MV-4-11 (cell line): ENCODE data around the gene TMEM181.
"Not testable (repeated sequence)": the region's sequence is repeated elsewhere in the genome, so short reads cannot be mapped to it uniquely, and the experiment has no call there.

Experiments used
- DNase-seq: peaks from one replicate; lab custom pipeline; 2025; lab: John Stamatoyannopoulos, UW

The TMEM181 gene

DNA sequence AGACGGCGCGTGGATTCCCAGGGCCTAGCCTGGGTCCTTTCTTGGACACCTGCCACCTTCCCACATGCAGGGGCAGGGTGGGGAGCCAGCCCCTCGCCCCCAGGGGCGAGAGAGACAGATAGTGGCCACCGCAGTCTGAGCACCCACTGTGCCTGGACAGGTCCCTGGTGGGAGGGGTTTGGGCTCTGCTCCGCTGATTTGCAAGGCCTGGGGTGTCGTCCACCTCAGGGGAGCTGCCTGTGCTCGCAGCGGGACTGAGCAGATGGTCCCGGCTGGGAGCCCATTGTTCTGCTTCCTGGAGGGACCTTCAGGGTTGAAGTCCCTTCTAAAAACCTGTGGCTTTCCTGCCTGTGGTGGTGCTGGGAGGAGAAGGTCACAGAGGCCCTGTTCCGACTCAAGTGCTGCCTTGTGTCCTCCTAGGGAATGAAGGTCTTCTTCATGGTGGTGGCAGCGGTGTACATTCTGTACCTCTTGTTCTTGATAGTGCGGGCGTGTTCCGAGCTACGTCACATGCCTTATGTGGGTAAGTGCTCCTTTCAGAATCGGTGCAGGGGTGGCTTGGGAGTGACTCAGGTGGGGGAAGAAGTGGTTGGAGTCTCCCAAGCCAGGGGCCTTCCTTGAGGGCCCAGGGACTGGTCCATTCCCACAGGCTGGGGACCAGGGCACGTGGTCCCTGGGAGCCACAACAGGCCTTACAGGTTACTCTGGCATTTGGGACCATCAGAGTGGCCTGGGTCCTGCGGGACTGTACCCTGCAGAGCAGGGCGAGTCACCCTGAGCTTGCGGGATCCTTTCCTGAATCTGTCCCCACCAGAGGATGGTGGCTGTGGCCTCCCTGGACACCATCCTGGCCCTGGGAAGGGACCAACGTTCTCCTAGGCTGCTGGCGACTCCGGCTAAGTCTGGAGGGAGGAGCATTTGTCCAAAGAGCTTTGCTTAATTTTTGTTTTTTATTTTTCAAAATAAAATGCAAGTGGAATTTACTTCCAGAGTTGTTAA lies 65.1 kb downstream of the TMEM181 start:
- no peak for DNase-seq

DNA sequence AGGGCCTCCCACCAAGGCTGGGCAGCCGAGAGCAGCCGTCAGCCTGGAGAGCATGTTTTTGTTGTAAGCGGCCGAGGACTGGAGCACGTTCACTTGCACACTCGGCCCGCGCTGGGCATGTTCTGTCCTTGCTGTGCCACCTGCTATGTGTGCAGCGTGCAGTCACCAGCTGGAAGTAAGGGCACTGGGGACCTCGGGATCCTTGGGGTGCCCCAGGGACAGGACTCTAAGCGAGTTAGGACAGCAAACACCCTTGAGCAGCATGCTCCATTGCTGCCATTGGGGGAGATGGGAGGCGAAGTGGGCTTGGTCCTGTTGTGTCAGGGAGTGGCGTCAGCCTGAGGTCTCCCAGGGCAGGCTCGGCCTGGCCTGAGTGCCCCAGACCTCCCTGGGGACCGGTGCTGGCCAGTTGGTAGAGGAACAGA lies 66.0 kb downstream of the TMEM181 start:
- no peak for DNase-seq

- no peak for DNase-seq
Measured at GRCh38 chr6:158626360-158627167, 66.7 kb downstream of the TMEM181 start.

DNA sequence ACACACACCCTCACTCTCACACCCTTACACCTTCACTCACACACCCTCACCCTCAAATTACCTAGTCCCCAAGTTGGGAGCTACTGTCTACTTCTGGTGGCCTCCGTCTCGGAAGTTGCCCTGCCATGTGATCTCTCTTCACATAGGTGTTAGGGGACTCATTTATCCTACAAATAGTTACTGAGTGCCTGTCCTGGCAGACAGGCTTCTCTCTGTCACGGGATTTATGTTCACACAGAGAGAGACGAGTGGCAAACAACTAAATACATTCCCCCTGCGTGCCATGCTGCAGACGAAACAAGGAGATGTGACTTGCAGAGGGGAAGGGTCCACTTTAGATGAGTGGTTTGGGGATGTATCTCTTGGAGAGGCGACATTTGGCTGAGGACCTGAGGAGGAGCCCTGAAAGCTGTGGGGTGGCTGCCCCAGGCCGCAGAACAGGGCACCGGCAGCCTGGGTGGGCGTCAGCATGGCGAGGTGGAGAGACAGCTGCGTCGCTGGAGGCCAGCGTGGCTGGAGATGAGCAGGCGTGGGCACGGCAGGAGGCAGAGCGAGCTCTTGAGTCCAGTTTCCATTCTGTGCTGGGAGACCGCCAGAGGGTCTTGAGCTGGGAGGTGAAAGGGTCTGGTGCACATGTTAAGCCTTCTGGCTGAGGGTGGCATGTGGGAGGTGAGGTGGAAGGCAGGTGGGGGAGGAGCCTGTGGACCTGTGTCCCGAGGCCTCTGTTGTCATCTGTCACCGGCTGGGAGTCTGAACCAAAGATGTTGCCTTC lies 67.5 kb downstream of the TMEM181 start:
- DNase-seq, result no peak

DNA sequence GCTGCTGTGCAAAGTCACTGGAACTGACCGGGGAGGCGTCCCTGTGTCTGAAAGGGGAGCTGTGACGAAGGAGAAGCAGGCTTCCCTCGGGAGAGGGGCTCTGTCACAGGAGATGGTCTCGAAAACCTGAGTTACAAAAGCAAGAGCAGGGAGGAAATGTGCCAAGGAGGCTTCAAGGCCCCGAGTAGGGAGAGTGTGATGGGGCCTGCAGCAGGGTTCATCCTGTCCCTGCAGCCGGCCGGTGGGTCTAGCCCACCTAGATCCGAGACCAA lies 68.0 kb downstream of the TMEM181 start:
- no peak for DNase-seq

DNA sequence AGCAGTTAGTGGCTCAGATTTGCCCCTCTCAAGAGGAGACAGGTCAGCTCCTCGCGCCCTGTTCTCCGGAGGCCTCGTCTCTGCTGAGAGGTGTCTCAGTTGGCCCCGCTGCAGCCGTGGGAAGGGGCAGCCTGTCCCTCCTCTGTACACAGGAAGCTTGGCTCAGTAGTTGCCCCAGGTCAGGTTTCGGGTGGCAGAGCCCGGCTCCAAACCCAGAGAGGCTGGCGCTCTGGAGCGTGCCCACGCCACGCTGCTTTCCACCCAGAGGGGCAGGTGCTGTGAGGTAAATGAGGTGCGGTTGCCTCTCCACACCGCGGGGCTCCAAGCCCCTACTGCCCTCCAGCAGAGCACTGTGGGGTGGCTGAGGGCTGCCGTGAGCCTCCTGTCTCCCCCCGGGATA lies 68.7 kb downstream of the TMEM181 start:
- no peak for DNase-seq

DNA sequence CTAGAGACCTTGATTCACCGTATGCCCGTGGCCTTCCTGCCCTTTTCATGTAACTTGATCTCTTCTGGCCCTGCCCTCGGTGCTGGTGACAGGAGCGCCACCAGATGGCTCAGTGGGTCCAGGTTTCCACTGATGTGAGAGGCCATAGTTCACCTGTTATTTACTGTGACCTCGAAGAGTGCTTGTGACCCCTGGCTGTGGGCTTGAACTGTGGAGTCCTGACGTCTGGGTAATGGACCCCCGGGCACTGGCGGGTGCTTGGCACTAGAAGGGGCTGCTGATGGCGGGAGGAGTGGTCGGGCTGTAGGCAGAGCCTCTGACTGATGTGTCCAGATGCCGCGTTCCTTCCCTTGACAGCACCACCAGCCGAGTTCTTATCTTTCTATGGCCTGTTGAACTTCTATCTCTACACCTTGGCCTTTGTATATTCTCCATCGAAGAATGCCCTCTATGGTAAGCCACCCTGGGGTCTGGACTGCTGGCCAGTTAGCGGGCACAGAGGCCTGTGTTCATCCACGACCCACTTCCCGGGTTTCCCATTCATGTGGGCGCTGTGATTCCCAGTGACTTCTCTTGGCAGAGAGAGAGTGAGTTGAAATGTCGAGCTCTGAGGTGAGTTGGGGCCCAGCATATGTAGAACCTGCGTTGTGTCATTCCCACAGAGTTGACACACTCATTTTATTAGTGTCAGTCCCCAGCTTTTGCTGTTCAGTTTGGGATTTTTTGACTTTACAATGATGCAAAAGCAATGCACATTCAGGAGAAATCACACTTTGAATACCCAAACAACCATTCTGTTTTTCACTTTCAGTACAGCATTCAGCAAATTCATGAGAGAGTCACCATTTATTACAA lies 69.7 kb downstream of the TMEM181 start:
- DNase-seq, result no peak

DNA sequence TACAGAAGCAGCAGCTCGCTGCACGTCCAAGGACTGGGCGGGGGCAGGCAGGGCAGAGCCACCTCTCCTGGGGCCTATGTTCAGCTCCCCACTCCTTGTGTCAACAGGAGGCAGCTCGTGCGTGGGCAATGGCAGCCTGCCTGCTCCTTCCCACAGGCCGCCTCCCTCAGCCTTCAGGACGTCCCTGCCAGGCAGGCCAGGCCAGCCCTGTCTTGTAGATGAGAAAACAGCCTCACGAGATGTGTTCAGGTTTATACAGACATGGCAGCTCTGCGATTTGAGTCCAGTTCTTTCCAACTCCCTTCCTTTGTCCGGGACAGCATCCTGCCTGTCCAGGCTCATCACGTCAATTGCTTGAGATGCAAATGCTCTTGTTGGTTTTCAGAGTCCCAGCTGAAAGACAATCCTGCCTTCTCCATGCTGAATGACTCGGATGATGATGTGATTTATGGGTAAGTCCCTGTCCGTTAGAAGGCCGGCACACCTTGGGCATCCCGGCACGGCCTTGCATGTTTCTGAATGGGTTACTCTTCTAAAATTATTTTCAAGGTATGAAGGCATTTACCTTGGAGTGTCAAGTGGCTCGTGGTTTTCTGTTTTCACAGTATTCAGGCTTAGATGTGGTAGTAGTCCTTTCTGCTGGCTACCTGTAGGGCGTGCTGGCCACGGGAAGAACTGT lies 71.2 kb downstream of the TMEM181 start:
- no peak for DNase-seq

- DNase-seq, result peak; percentile 51
Measured at GRCh38 chr6:158631678-158632537, 72.0 kb downstream of the TMEM181 start.

DNA sequence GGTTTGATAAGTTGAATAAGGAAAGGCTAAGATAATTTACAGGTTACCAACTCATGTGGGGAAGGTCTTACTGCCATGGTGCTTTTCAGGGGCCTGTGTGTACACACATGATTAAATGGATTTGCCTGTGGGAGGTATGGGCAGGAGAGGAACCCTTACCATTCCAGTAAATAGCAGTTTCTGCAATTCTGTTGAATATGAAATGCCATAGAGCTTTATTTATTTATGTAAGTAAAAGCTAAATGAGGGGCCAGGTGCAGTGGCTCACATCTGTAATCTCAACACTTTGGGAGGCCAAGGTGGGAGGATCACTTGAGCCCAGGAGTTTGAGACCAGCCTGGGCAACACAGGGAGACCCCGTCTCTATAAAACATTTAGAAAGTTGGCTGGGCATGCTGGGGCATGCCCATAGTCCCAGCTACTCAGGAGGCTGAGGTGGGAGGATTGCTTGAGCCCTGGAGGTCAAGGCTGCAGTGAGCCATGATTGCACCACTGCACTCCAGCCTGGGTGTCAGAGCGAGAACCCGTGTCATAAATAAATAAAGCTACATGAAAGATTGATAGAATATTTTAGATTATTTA lies 72.7 kb downstream of the TMEM181 start:
- DNase-seq, result not testable (repeated sequence)

DNA sequence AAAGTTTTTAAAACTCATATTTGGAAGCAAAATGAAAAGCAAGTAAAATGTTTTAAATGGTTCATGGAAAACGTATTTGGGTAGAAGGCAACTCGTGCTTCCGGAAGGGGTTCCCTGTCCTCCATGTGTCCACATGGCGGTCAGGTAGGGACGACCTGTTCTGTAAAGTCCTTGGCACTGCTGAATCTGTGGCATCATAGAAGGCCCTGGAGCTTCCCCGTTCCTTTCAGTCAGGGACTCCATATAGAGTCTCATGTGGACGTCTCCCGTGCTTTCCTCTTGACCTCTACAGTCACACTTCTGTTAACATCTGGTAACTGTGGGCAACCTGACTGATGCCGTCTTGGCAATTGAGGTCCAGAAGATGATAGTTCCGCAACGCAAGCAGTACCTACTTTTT lies 73.2 kb downstream of the TMEM181 start:
- DNase-seq, result no peak

DNA sequence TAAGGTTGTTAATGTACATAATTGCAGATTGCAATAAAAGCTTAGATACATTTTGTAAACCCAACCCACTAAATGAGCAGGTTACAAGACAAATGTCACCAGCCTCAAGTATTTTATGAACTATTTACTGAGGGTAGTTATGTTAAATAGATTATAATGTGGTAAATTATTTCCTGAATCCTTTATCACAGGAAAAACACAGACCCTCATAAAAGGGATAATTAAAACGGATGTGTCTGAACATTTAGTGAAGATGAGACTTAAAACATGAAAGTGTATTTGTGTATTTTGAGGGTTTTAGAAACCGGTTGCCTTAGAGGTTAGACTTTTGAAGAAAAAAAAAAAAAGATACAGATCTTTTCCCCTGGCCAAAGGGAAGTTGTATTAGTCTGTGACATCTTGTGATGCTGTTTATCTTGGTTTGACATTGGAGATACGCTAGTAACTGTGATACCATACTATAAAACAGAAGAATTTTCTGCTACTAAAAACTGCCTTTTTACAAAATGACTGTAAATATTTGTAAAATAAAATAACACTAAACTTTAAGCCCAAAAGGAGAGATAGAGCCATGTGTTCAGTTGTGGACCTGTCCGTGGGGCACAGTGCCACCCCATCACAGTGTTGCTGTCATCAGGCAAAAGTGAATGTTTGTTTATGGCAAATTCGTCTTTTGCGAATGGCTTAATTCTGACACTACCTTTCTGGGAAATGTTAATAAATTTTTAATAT lies 75.0 kb downstream of the TMEM181 start:
- DNase-seq, result no peak

- DNase-seq, result no peak
Measured at GRCh38 chr6:158635427-158636073, 75.7 kb downstream of the TMEM181 start.

GRCh38 chr6:158636778-158637177 lies 76.9 kb downstream of the TMEM181 start:
- no peak for DNase-seq

DNA sequence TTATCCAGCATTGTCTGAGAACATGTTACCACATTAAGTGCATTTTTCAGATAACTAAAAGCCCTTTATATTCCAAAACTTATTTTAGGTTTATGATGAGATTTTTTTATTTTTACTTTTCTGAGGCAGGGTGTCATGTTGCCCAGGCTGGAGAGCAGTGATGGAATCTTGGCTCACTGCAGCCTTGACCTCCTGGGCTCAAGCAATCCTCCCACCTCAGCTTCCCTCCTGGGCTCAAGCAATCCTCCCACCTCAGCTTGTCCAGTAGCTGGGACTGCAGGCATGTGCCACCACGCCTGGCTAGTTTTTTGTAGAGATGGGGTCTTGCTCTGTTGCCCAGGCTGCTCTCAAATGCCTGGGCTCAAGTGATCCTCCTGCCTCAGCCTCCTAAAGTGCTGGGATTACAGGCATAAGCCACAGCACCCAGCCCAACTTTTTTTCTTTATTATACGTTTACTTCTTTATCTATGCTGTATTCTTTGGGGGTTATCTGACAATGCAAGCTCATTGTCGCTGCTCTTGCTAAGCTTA lies 78.5 kb downstream of the TMEM181 start:
- DNase-seq, result no peak

DNA sequence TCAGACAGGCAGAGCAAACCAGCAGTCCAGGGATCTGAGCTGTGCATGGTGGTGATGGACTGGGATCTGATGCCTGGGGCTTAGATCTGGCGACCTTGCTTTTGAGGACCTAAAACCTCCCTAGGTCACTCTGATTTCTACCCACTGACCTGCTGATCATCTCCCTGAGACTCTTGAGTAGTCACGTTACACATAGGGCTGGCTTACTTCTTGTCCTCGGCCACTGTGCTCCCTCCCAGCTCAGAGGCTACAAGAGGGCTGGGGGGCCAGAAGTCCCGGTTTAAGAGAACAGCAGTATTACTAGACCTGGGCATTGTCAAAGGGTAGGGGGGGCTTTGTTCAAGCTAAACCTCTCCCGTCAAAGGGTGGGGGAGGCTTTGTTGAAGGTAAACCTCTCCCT lies 79.2 kb downstream of the TMEM181 start:
- DNase-seq, result no peak

GRCh38 chr6:158640519-158640918 lies 80.6 kb downstream of the TMEM181 start:
- DNase-seq, result no peak

DNA sequence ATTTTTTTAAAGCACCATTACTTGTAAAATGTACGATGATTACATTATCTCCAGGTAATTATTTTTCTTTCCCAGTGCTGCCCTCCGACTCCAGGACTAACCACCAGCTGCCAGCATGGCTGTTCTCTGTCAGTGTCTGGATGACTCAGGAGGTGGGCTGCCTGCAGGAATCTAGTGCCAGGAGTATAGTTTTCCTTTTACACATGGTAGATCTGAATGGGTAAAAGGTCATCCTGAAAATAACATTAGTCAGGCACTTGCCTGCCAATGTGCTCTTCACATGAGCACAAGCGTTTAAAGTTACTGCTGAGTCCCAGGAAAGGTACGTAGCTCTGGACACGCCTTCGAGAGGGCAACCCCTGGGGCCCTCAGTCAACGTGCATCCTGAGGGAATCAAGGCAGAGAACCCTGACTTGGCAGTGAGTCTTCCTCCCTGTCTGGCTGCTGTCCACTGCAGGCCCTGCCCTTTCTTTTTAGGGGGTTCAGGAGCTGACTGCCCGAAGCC lies 82.3 kb downstream of the TMEM181 start:
- DNase-seq, result no peak
